Measurements from ENCODE around the gene UMPS.

DNA sequence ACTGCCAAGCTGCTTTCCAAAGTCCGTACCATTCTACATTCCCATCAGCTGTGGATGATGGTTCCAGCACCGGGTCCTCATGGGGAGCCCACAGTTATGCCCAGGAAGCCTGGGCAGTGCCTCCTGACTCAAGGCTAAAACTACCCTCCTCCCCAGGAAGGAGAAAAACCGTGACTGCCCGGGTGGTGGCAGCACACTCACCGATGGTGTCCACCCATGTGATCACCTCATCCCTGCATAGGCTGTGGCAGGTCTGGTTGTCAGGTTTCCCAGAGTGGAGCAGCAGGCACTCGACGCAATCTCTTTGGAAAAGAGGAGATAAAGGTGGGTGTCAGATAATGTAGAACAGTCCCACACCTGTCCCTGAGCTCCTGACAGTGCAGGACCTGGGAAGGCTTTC, 38.6 kb downstream of the UMPS start:
- no peak for TF ChIP-seq EZH2 (IDR thresholded peaks at IDR 0.05; ENCODE audit: insufficient read depth, poor library complexity, severe bottlenecking)
- TF ChIP-seq EZH2phosphoT487 (IDR thresholded peaks at IDR 0.05; ENCODE audit: insufficient read depth, low read depth): no peak

All from GM23248 (cell line).